Stimulated activated CD4-positive, alpha-beta T cell treated with anti-CD3 and anti-CD28 coated beads, Interleukin-12 subunit alpha, Interleukin-12 subunit beta, amount 100 ng/mL, for 48 hours (primary cell): ENCODE measurements around the gene LPIN1.
"Not testable (repeated sequence)": the region's sequence is repeated elsewhere in the genome, so short reads cannot be mapped to it uniquely, and the experiment has no call there.

Source experiments
- DNase-seq, 3 donors: peaks; one replicate each; pipeline ENCODE4 v3.0.0-alpha.2; 2020; ENCODE audit warnings: low read depth in 2 of 3, low spot score in 1 of 3

Gene LPIN1

DNA sequence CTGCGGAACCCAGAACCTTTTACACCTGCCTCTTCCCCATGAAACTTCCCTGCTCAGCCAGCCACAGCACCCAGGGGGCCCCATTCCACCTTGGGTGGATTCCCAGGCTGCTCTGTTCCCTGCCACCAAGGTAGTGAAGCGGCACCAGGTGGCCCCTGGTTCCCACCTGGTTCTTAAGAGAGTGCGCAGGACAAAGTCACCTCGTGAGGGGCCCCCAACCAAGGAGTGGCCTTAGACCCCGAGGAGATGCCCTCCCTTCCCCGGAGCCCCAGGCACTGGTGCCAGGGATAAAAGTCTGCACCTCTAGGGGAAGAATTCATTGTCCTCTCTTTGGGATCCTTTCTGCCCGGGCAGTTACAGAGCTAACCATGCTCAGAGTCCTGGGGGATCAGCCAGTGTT, 3.1 kb upstream of the LPIN1 start:
- no peak for DNase-seq

DNA sequence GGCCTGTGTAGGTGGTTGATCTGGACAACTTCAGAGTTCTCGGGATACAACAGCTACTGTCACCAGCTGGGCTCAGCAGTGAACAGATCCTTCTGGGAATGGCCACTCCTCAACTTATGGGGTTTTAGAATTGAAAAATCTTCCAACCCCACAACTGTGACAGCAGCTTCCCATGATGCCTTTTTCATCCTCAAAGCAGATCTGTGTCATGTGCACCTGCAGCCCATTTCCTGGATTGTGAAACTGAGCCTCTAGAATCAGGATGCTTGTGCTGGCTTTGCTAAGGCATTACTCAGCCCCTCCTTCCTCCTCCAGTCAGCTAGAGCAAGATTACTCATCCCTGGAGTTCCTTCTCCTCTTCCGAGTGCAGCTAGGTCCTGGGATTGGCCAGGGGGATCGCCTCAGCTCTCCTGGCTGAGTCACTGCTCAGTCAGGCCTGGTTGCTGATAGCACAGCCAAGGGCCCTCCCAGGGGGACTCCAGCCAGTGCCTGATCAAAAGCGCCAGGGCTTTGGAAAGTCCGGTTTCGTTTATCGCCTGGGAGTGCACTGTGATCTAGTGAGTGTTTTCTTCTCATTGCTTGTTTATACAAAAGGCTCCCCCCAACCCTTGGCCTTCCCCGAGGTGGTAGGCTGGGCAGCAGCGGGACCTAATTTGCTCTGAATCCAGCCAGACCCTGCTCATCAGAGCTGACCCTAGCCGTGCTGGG, 2.4 kb upstream of the LPIN1 start:
- DNase-seq: peak; percentile 64 to 84 (median 81)

DNA sequence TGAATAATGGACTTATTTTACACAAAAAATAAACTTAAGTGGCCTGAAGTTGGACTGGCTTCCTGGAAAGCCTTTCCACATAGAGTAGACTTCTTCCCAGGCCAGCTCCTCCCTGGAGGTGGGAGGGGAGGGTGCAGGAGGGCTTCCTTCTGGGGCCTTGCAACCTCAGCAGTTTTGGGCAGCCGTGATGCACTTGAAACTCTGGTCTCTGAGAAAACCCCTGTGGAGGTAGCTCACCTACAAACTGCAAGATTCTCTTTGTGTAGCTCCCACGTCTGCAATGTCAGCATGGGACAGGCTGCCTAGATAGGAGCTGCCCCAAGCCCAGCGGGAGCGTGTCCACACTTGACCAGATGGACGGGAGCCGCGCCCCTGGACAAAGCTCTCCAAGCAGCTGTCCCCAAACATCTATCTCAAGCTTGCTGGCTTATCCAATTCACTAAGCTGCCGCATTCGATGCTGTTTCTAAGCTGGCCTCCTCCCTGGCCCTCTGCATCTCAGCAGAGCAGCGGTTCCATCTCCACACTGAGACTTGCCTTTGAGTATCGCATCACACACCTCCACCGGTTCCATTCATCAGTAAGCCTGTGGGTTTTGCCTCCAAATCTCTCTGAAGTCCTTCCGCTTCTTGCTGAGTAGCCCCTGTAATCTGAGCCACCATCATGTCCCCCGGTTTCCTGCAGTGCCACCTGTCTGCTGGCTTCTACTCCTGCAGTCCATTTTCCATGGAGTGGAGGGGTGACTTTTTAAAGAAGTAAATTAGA, 1.6 kb upstream of the LPIN1 start:
- DNase-seq: no peak

DNA sequence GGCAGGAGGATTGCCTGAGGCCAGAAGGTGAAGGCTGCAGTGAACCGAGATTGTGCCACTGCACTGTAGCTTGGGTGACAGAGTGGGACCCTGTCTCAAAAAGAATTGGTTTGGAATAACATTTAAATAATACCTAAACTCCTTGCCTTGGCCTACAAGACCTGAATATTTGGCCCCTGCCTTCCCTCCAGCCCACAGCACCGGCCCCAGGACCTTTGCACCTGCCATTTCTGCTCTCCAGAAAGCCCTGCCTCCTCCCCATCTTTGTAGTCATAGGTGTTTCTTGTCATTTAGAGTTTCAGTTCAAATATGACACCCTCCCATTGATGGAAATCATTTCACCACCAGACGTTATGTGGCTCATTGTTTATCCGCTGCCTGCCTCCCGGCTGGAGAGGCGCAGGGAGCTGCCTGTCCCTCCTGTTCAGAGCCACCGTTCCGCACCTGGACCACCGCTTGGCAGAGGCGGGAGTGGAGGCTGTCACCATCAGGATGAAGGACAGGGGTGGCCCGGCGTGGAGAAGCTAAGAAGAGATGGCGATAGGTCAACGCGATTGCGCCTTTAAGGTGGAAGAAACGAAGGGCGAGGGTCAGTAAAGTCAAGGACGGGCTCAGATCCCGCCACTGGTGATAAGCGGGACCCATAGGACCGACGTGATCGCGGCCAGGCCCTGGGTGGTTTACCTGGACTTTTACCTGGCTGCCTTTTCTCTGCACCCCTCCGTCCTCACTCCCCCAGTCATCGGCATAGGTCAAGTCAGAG, 638 bp upstream of the LPIN1 start:
- DNase-seq: no peak

DNA sequence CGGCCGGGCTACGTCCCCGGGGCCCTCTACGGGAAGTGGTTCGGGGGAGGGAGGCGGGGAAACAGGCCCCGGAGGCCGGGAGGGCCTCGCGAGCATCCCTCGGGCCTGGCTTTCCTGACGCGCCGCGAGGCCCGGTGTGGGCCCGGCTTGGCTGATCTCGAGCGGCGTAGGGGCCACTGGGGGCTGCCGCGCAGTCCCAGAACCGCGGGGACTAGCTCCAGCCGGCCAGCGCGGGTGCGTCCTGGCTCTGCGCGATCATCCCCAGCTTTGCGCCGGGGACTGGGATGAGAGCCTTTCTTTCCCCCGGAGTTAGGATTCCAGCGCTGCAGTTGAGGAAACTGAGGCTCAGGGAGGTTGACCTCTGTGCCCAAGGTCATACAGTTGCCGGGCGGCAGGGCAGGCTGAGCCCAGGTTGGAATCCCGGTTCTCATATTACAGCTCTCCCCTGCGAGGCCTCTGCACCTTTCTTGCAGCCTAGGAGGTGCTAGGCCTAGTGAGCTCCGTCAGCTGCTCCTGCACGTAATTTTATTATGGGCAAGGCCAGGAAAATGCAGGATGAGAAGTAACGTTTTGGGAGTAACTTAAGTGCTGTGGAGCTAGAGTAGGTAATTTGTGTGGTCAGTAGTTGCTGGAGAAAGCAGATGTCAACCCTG, 501 bp downstream of the LPIN1 start:
- no peak for DNase-seq

DNA sequence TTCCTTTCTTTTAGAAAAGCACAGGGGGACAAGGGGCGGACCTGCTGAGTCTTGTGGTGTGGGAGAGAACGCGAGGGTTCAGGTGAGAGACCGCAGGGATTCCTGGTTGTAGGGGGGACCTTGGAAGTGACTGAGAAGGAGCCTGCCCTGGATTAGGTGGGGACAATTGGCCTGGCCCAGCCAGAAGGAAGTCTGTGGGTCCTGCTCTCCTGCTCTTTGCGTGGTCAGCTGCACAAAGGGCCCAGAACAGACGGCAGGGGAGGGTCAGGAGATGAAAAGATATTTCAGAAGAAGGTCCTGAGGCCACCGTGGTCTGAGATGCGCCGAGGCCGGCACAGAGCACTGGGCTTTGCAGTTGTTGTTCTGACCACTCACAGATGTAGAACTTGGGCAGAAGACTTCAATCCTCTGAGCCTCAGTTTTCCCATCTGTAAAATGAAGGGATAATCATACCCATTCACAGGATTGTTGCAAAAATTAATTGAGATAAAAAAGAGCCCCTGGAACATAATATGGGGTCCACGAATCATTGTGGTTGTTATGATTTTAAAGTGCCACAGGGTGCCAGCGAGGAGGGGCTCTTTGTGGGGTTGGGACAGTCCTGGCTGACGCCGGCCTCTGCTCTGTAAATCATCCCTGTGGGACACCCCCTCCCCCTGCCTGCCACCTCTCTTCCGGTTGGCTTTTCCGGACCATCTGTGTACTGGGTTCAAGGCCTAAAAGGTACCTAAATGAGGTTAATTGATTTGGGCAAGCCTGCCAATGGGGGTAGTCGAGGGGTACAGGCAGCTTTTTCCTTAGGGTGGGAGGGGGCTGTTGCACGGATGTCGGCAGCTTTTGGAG, 1.8 kb downstream of the LPIN1 start:
- no peak for DNase-seq

DNA sequence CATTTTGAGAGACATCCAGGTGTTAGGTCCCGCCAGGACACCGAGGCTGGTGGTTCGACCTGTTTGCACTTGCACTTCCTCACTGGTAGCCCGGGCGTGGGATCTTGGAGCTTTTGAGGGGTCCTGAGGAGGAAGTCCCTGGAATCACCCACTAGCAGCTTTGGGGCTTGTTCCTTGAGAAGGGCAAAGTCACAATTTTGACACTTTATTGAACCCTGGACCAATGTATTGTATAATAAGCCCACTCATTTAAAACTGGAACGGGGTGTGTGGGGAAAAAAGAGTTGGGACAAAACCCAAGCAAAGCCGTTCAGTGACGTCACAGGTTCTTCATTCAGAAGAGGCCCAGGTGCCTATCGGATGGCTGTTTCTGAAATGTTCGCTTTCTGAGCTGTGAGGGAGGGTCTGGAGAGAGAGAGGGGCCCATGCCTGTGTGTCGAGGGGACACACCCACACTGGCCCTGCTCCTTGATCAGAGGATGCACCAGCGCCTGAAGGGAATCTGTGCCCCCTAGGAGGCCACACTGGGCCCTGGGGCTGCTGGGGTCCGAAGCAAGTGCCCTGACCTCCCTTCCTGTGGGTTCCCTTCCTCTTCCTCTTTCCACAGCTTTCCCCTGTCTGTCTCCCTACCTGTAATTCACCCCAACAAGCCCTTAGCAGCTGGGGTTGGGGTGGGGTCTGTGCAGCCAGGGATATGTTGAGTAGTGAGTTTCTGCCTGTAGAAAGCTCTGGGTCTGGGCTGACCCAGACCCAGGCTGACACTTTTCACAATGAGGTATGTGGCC, 2.6 kb downstream of the LPIN1 start:
- no peak for DNase-seq

DNA sequence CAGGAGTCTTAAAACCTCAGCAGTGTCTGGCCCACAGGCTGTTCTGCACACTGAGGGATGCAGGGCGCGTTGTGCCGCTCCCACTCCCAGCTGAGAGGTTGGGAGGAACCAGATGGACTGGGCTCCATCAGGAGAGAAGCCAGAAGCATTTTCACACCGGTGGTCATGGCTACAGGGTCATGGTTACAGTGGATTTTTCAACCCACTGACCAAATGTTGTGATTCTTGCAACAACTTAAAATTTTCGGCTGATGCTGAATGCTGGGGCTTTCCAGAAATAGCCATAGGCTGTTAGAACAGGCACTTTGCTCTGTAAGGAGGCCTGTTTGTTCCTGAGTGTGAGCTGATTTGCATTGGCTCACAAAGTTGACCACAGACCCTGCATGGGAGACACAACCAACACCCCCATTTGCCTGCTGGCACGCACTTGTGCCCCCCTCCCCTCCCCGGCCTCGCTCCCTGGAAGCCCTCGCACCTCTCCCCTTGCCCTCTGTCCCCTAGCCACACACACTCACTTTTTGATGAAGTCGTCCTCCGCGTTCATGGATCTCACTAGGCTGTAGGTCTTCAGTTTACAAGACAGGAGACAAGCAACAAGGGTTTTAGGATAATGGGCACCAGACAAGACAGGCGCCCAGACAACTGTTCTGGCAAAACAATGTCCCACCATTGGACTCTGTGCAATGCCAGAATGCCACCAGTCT, 3.4 kb downstream of the LPIN1 start:
- DNase-seq: no peak

DNA sequence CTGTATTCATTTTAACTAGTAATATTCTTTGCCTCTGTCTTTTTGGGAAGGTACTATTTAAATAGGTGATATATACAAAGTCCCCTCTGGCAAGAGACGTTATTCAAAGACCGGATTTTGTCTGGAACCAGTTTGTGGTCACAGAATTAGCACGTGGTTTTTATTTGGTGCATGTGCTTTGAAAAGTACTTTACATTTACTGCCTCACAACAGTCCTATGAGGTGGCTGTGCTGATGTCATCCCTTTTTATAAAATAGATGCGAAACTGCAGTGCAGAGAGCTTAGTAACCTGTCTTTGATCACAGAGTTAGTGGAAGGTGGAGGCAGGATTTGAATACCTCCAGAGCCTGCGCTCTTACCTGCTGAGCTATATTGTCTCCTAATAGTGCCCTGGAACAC, 4.0 kb downstream of the LPIN1 start:
- no peak for DNase-seq

DNA sequence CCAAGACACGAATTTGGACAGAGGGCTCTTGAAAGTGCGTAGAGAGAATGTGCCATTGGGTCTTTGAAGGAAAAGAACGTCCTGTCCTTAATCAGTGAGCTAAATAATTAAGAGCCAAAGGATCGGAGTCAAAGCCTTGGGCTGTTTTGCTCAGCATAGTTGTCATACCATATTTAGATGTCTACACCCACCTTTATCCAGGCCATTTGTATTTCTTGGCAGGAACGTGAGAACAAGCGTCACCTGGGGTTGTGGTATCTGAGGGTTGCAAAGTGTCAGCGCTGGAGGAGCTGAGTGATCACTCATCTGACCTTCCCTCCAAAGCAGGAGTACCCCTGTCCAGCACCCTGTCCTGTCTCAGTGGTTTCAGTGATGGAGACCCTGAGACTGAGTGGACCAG, 4.5 kb downstream of the LPIN1 start:
- no peak for DNase-seq

DNA sequence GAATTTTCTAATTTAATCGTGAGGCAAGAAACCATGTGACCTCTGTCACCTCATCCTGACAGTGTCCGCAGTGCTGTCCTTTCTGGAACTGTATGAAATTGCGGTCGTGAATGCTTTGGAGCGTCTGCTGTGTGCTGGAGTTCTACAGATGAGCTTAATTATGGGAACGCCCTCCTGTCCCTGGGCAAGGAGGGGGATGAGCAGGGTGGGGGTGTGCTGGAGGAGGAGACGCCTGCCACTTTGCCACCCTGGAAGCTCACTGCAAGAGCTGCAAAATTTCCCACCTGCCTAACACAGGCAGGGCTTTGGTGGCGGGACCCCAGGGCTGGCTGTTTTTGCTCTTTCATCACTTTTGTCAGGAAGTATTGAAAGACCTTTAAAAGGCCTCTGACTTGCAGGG, 6.5 kb downstream of the LPIN1 start:
- no peak for DNase-seq

DNA sequence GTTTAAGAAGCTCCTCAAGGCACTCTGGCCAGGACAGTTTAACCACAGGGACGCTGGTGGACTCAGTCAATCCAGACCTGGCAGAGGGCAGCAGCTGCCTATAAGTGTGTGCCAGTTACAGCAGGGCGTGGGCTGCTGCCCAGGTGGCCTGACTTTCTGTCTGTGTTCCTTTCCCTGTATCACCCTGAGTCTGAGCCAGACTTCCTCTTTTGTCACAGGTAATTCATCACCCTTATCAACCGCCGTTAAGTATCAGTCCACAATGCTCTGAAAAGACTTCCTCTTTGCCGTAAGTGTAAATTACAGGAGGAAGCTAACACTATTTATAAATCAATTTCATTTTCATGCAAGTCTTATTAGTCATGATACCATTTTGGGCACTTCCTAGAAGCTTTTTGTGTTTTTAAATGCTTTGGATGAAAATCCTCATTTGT, 7.0 kb downstream of the LPIN1 start:
- DNase-seq: no peak

DNA sequence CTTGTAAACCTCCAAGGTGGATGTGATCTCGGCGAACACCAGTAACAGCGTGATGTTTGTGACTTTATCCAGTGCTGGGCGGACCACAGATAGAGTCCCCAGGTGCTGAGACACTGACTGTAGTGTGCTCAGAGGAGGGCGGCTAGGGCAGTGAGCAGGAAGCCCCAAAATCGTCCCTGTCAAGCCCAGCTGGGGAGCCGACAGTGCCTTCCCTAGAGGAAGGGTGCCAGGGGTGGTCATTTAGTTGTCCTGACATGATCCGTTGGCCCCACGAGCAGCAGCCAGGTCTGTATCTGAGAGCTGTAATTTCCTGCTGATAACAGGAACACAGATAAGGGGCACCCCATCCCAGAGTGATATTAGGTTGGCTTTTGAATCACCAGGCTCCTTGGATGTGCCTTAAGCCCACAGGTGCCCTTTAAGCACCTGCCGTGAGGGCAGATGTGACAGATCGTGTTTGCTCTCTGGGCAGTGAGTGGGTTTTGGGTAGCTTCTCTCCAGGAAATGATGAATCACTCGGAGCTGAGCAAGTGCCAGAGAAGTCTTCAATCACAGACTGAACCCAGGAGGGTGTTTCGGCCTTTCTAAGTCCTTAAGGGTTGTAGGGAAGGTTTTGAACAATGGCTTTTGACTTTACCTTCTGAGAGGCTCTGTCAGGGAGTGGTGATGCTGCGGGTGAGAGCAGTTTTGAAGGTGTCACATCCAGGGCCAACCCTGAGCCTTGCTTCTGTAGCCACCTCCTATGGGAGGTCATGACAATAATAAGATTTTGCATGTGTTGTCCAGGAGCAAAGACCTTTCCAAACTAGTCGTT, 7.7 kb downstream of the LPIN1 start:
- DNase-seq: peak in 2 of 3 donors; percentile 54 to 63

DNA sequence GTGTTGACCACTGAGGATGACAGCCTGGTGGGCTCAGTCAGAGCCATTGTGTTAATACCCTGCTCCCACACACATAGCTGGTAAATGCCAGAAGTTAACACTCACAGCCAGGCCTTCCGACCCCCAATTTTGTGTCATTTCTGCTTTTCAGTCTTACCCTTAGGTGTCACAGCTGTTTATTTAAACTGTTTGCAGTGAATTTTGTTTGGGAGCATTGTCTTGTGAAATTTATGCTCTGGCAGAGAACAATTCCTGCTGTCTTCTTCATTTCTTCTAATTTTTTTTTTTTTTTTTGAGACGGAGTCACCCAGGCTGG, 8.2 kb downstream of the LPIN1 start:
- DNase-seq: no peak

DNA sequence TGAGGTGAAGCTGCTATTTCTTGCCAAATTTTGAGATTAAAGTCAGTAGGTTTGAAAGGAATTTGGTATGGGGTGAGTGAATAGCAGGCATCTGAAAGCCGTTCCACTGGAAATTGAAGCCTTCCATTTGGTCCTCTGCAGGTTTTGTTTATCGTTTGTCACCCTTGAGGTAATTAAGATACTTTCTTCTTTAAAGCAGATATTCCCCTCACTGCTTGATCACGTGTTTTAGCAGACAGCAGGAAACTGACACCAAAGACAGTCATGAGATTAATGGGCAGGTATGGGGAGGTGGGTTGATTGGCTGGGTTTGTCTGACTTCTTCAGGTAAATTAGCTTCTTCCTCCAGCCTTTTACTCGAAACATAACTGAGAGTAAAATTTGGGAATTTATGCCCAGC, 10.7 kb downstream of the LPIN1 start:
- peak in 1 of 3 donors; percentile 14 for DNase-seq

DNA sequence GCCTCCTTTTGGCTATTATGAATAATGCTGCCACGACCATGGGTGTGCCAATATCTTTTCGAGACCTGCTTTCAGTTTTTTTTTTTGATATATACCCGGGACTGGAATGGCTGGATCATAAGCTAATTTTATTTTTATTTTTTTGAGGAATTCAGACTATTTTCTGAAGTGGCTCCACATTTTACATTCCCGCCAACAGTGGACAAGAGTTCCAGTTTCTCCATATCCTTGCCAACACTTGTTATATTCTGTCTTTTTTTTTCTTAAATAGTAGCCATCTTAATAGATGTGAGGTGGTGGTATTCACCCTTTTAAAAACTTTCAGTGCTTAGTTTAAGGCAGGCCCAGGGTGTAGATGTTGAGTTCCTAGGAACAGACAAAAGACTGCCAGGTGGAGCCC, 11.8 kb downstream of the LPIN1 start:
- no peak for DNase-seq

DNA sequence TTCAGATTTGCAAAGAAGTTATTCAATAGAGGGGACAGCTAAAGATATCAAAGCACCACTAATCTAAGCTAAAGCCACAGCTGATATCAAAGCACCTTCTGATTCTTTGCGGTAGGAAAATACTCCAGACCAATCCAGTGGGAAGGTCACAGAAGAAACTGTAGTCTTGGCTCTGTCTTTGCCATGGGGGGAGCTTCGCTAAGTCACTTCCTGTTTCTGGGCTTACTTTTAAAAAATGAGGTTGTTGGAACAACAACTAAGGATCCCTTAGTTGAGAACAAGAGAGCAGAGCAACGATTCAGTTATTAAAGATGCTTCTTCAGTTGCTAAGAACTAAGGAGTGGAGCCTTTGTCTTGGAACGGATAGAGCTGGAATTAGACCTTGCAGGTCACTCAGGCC, 12.2 kb downstream of the LPIN1 start:
- DNase-seq: no peak

DNA sequence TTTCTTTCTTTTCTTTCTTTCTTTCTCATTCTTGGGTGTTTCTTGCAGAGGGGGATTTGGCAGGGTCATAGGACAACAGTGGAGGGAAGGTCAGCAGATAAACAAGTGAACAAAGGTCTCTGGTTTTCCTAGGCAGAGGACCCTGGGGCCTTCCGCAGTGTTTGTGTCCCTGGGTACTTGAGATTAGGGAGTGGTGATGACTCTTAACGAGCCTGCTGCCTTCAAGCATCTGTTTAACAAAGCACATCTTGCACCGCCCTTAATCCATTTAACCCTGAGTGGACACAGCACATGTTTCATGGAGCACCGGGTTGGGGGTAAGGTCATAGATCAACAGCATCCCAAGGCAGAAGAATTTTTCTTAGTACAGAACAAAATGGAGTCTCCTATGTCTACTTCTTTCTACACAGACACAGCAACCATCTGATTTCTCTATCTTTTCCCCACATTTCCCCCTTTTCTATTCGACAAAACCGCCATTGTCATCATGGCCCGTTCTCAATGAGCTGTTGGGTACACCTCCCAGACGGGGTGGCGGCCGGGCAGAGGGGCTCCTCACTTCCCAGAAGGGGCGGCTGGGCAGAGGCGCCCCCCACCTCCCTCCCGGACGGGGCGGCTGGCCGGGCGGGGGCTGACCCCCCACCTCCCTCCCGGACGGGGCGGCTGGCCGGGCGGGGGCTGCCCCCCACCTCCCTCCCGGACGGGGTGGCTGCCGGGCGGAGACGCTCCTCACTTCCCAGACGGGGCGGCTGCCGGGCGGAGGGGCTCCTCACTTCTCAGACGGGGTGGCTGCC, 12.9 kb downstream of the LPIN1 start:
- not testable (repeated sequence) for DNase-seq
